ENCODE measurements around the gene MGAT5.

MGAT5 gene

GRCh38 chr2:134308474-134309385 is 54.9 kb downstream of the MGAT5 start:
- no peak for DNase-seq

DNA sequence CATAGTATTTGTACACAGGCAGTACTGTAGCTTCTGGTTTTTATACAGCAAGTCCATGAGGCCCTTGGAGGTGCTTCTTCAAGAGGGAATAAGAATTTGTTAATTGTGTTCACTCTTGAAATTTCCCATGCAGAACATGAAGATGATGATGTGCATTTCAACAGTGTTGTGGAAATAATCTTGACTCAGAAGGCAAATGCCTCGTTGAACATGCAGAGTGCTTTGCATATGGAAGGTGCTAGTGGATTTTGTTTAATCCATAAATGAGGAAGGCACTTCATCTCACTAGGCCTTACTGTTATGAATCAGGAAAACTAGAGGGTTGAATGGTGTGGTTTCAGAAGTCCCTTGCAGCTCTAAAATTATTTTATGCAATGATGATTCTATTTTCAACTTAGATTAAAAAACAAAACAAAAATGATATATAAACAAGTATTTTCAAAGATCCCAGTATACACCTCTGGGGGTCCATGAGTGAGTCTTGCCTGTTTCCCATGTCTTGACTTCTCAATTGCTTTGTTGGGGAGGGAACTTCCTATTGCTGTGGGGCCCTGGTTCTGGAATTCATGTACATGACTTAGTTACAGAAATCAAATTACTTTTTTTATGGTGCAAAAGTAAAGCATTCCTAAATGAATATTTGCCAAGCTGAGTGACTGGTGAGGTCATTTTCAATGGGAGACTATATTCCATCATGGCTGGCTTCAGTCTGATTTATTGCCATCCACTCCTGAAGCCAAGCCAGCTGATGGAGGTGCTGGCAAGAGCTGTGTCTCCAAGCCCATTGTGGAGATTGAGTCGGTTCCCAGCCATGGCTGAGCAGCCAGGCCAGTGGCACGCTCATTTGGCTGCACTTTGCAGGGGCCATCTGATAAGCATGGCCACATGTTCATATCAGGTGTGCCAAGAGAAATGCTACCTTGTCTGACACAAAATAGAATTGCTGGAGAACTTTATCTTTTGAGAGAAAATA is 56.5 kb downstream of the MGAT5 start:
- no peak for DNase-seq

DNA sequence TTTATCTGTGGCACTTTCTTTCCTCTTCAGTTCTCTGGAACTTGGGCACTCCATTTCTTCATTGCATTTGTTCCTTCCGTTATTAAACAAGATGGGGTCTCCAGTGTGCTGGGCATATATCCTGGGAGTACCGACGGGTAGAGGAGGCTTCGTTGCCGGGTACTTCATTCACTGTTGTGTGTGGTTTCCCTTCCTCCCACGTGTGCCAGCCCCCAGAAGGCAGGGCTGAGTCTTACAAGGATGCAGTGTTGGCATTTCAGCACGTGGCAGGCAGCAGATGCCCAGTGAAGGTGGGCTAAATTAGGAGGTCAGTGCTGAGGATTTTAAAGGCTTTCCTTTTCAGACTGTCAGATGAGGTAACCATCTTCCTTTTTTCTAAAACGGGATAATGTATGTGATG is 58.6 kb downstream of the MGAT5 start:
- no peak for DNase-seq

DNA sequence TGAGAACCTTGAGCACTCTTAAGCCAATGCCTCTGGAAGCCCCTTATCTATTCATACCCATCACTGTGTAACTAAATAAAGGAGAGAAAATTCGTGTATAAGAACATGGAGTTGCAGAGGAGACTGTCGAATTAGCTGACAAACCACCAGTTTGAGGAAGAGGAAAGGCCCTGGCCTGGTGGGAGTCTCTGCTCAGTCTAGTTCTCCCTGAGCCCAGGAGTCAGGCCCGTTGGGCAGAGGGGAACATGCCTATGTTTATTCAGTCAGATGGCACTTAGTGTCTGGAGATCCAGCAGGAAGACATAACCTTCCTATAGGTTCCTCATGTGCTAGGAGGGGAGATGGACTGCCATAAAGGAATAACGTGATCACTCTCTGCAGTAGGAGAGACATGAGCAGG is 60.3 kb downstream of the MGAT5 start:
- DNase-seq, result no peak

DNA sequence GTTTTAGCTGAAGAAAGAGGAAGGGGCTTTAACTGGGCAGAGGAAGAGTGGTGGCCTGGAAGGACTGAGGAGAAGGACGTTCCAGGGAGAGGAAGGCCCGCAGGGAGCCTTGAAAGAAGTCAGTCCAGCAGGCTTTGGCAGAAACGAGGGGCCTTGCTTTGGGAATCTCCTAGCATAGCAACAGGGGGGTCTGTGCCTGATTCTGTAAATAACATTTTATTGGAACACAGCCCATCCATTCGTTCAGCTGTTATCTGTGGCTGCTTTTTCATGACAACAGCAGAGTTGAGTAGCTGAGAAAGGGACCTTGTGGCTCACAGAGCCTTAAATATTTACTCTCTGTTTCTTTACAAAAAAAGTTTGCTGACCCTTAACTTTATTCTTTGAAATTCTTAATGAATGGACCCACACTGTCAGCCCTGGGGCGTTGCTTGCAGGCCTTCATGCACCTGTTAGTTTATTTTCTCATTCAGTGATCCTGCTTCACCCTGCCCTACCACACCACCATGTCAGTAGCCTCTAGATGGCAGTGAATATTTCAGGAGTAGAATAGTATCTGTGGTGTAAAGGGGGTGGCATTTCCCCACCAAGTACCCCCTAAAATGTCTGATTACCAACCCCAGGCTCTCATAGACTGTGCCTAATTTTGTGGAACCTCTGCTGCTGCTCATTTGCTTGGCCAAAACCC is 61.0 kb downstream of the MGAT5 start:
- DNase-seq, result no peak

DNA sequence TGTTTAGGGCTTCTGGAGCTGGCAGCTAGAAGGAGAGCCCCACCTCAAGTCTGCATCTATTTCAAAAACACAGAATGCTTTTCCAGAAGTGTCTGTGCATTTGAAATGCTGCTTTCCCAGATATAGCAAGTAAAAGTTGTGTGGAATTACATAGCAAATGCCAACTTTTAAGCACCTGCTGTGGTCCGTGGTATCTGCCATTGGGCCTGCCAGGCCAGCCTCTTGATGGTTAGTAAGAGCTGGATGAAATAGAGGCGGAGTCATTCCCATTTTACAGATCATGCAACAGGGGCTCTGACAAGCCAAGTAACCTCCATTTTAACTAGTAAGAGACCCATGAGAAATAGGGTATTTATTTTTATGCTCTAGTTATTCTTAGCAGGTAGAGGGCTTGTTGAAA is 61.6 kb downstream of the MGAT5 start:
- DNase-seq, result no peak

GRCh38 chr2:134319596-134320254 is 65.9 kb downstream of the MGAT5 start:
- peak; percentile 80 for DNase-seq

DNA sequence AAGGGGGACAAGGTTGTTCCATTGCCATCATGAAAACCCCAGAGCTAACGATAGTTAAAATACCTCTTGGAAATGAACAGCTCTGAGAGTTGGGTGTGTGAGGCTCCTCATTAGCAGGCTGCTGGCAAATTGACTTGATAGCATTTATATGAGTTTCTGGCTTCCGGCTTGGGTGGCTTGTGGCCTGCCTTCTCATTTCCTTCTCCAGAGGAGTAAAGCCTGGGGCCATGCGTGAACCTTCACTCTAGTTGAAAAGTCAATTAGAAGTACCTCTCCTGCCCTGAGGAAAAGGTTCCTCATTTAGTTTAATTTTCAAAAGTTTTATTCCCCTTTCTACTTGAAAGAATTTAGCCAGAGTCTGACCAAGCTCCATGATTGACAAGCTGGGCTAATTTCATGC is 67.1 kb downstream of the MGAT5 start:
- no peak for DNase-seq

DNA sequence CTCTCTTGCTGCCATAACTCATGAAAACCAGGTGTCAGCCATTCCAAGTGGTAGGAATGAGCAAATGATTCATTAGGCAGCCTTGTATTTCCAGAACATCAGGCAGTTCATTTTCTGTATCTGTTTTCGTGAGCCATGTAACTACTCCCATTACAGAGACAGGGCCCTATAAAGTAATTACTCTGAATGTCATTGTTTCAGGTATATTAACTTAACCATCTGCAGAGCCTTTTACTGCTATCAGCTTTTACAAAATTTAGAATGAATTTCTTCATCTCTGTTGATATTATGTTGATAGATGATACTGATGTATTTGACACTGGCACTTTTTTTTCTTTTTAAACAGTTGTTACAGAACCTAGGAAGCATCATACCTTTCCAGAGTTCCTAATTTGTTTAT is 69.9 kb downstream of the MGAT5 start:
- DNase-seq, result no peak

DNA sequence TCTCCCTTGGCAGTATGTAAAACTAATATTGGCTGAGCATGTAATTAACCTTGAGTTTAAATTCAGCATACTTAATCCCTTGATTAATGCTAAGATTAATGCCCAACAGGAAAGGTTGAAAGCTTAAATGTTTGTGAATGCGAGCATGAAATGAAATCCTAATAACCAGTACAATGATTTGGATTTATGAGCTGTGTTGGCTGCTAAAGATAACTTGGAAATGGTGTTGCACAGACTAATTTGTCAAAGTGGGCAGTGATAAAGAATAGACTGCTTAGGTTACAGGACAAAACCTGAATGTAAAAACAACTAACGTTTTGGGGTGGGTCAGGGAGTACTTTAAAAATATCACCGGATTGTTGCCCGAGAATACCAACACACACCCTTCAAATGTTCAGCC is 70.6 kb downstream of the MGAT5 start:
- no peak for DNase-seq

GRCh38 chr2:134324947-134325346 is 71.1 kb downstream of the MGAT5 start:
- no peak for DNase-seq

GRCh38 chr2:134325696-134326095 is 71.8 kb downstream of the MGAT5 start:
- DNase-seq, result no peak

DNA sequence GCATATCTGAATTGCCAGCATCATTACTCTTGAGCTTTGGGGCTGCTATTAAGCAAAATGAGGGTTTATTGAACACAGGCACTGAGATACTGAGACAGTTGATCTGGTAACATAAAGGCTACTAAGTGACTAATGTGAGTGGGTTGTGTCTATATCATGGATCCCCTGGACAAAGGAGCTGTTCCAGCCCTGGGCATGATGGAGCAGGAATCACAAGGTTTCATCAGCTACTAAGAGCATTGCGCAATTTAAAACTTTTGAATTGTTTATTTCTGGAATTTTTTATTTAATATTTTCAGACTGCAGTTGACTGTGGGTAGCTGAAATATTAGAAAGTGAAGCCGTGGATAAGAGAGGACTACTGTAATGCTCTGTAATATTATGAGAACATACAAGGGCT is 73.5 kb downstream of the MGAT5 start:
- DNase-seq, result no peak

DNA sequence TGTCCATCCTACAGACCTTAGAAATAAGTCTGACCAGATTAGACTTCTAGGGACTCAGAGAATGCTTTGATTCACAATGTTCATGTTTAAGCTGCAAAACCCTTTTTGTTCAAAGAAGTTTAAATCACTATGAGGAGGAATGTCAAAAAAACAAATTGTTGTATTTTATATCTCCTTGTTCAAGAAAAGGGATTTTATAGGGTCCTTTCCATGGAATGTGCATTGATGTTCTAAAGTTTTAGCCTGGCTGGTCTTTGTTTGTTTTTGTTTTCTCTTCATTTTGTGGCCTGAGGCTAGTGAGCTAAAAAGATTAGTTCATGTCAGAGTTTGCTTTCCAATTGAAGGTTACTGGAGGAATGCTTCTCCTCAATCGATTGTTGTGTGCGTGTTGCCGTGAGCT is 77.2 kb downstream of the MGAT5 start:
- DNase-seq, result no peak

GRCh38 chr2:134333646-134334189 is 79.8 kb downstream of the MGAT5 start:
- no peak for DNase-seq

- DNase-seq, result no peak
Observed at GRCh38 chr2:134334542-134335353, 80.9 kb downstream of the MGAT5 start.

DNA sequence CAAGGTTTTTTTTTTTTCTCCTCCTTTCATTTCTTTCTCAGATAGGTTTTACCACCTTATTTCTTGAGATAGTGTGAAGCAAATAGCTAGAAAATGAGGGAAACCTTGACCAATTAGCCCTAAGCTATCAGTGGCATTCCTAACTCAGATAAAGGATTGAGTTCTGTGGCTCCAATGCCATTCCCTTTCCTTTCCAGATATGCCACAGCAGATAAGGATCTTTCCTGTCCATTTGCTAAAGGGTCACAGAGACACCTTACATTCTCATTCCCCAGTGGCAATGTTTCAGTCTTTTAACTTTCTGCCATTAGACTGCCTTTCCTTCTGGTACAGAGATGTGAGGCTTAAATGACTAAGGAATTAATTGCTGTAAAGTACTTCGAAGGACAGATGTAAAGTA is 81.7 kb downstream of the MGAT5 start:
- DNase-seq, result no peak

GRCh38 chr2:134336352-134336751 is 82.5 kb downstream of the MGAT5 start:
- DNase-seq, result no peak

DNA sequence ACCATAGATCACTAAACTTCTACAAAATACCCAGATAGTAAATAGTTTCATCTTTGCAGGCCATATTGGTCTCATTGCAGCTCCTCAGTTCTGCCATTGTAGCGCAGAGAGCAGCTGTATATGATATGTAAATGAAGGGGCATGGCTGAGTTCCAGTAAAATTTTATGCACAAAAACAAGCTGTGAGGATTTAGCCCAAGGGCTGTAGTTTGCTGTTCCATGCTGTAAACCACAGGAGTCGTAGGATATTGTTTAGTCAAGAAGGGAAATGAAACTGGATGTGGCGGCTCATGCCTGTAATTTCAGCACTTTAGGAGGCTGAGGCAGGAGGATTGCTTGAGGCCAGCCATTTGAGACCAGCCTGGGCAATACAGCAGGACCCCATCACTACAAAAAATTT is 83.0 kb downstream of the MGAT5 start:
- no peak for DNase-seq

- no peak for DNase-seq
Observed at GRCh38 chr2:134337631-134338030, 83.8 kb downstream of the MGAT5 start.

GRCh38 chr2:134338208-134338607 is 84.3 kb downstream of the MGAT5 start:
- DNase-seq, result no peak
